OCI-LY3 (cell line): ENCODE results near the gene MKRN1.
"Not testable (repeated sequence)": the region's sequence is repeated elsewhere in the genome, so short reads cannot be mapped to it uniquely, and the experiment has no call there.

ENCODE experiments used
- H2AFZ ChIP-seq: fragments of 200-600, 300-600 bp; shearing (Covaris generic); 2 replicates; pipeline ENCODE4 v1.6.0; 2014; ENCODE audit warnings: antibody characterized with exemption, low read depth, low read length
- H3K27ac ChIP-seq: fragments of 200-600, 300-600 bp; sonication (generic); 2 replicates; pipeline ENCODE4 v1.5.1; 2014; ENCODE audit warnings: mild to moderate bottlenecking, low read length, moderate library complexity, mixed read lengths
- H3K27me3 ChIP-seq: fragments of 200-600, 300-600 bp; sonication (generic); 2 replicates; pipeline ENCODE4 v1.6.1; 2014; ENCODE audit warnings: low read depth, low read length, mixed read lengths
- H3K36me3 ChIP-seq: fragments of 200-600, 300-600 bp; sonication (generic); replicated peaks from 2 replicates; pipeline ENCODE3; 2014; ENCODE audit warnings: low read depth, low read length, mixed read lengths
- H3K4me1 ChIP-seq: fragments of 300-600, 200-600 bp; sonication (generic); 2 replicates; pipeline ENCODE4 v1.6.1; 2014; ENCODE audit warnings: low read length, mixed read lengths
- H3K4me2 ChIP-seq: fragments of 200-600, 300-600 bp; sonication (generic); 2 replicates; pipeline ENCODE4 v1.6.1; 2014; ENCODE audit warnings: low read length, mixed read lengths
- H3K4me3 ChIP-seq: fragments of 300-600, 200-600 bp; sonication (generic); 2 replicates; pipeline ENCODE4 v1.5.1; 2014; ENCODE audit warnings: antibody characterized with exemption, mild to moderate bottlenecking, low read length, moderate library complexity
- H3K79me2 ChIP-seq: fragments of 300-600, 200-600 bp; shearing (Covaris generic); 2 replicates; pipeline ENCODE4 v1.6.1; 2014; ENCODE audit warnings: mild to moderate bottlenecking, low read length, mixed read lengths
- H3K9ac ChIP-seq: fragments of 300-600, 200-600 bp; shearing (Covaris generic); 2 replicates; pipeline ENCODE4 v1.6.0; 2014; ENCODE audit warnings: mild to moderate bottlenecking, low read length, moderate library complexity
- H3K9me3 ChIP-seq: fragments of 200-600, 300-600 bp; shearing (Covaris generic); 2 replicates; pipeline ENCODE4 v1.6.1; 2014; ENCODE audit warnings: low read length, mixed read lengths; ENCODE audit not compliant: insufficient read depth
- H4K20me1 ChIP-seq: fragments of 200-600, 300-600 bp; sonication (generic); 2 replicates; pipeline ENCODE4 v1.6.1; 2016; ENCODE audit warnings: low read length, mixed read lengths; ENCODE audit not compliant: insufficient read depth
- EZH2phosphoT487 ChIP-seq: fragments of 200-600 bp; shearing (Covaris generic); IDR thresholded peaks from 2 replicates; pipeline ENCODE4 v1.6.1; 2018; ENCODE audit warnings: antibody characterized with exemption, mixed run types, low read depth
- TF ChIP-seq, protein P1 (sequence below): fragments of 200-600, 300-600 bp; sonication (generic); IDR thresholded peaks from 2 replicates; pipeline ENCODE4 v1.5.1; 2014; ENCODE audit warnings: antibody characterized with exemption, low read length, low read depth

Gene MKRN1

DNA sequence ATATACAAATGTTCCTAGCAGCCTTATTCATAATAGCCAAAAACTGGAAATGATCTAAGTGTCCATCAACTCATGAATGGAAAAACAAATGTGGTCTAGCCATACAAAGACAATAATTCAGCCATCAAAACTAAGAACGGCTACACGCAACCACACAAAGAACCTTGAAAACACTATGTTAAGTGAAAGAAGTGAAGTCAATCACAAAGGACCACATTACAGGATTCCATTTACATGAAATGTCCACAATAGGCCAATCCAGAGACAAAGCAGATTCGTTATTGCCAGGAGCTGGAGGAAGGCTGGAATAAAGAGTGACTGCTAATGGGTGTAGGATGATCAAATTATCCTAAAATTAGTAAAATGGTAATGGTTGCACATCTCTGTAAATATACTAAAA, 21.1 kb downstream of the MKRN1 start:
- Histone ChIP-seq H4K20me1 (peaks cover 59% of the 10 kb centered on the region), H3K36me3 (peaks cover 52% of the 10 kb centered on the region), H3K9ac (no peak overlapping the region), H3K4me1 (peaks cover 19% of the 10 kb centered on the region; the same call in 1 of the 2 replicates), H3K4me3 (no peak overlapping the region), H2AFZ (no peak overlapping the region), H3K4me2 (no peak overlapping the region), H3K27me3 (no peaks in the 10 kb centered on the region), H3K27ac (no peak overlapping the region), H3K9me3 (no peaks in the 10 kb centered on the region), H3K79me2 (no peaks in the 10 kb centered on the region)
- TF ChIP-seq EZH2phosphoT487 = no peak
- TF ChIP-seq, protein P1, sequence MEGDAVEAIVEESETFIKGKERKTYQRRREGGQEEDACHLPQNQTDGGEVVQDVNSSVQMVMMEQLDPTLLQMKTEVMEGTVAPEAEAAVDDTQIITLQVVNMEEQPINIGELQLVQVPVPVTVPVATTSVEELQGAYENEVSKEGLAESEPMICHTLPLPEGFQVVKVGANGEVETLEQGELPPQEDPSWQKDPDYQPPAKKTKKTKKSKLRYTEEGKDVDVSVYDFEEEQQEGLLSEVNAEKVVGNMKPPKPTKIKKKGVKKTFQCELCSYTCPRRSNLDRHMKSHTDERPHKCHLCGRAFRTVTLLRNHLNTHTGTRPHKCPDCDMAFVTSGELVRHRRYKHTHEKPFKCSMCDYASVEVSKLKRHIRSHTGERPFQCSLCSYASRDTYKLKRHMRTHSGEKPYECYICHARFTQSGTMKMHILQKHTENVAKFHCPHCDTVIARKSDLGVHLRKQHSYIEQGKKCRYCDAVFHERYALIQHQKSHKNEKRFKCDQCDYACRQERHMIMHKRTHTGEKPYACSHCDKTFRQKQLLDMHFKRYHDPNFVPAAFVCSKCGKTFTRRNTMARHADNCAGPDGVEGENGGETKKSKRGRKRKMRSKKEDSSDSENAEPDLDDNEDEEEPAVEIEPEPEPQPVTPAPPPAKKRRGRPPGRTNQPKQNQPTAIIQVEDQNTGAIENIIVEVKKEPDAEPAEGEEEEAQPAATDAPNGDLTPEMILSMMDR = no peak

DNA sequence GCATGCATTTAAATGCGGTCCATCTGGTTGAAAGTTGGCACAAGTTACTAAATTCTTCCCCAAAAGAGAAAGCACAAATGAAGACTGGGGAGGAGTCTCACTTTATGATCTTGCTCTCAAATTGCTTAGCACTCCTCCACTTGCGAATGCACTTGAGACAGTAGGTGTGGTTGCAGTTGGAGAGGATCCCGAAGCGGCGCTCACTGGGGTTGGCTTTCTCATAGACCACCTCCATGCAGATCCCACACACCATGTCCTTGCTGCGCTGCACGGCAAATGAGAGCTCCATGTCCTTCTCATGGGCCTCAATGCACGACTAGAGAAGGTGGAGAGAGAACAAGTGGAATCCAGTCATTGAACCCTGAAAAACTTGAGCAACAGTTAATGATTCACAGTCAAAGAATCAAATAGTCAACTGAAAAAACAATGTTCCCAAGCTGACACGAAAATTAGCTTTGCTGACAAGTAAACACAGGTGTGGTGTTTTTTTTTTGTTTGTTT, 22.7 kb downstream of the MKRN1 start:
- H3K36me3 ChIP-seq = peaks cover 58% of the 10 kb centered on the region

DNA sequence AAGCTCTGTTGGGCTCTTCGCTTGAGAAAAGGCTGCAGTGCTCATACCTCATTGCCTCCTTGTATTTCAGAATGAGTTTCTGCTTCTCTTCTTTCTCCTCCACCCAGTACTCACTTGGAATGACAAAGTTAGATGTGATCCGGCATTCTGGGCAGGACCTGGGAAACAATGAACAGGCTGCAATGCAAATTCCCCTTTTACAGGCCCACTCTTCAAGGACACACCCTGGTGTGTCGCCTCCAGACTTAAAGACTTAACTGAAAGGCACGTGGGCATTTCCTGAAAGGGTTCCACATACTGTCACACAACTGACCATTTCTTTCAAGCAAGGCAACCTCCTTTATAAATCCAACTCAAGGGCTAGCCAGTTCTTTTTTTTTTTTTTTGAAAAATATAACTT, 23.6 kb downstream of the MKRN1 start:
- H3K27me3 ChIP-seq = no peaks in the 10 kb centered on the region
- no peaks in the 10 kb centered on the region for H3K79me2 ChIP-seq
- H3K36me3 ChIP-seq = peaks cover 54% of the 10 kb centered on the region
- no peak overlapping the region for H2AFZ ChIP-seq
- TF ChIP-seq, protein P1 = no peak
- no peak for TF ChIP-seq EZH2phosphoT487
- peaks cover 52% of the 10 kb centered on the region for H4K20me1 ChIP-seq
- H3K4me2 ChIP-seq = no peak overlapping the region
- H3K4me1 ChIP-seq = peaks cover 19% of the 10 kb centered on the region; the same call in 1 of the 2 replicates
- H3K27ac ChIP-seq = no peak overlapping the region
- no peaks in the 10 kb centered on the region for H3K9me3 ChIP-seq
- H3K9ac ChIP-seq = no peak overlapping the region
- no peak overlapping the region for H3K4me3 ChIP-seq

More for the DNA sequence above, 22.7 kb downstream of the MKRN1 start:
- peaks cover 19% of the 10 kb centered on the region; the same call in 1 of the 2 replicates for H3K4me1 ChIP-seq
- no peak overlapping the region for H2AFZ ChIP-seq
- no peaks in the 10 kb centered on the region for H3K27me3 ChIP-seq
- H3K27ac ChIP-seq = no peak overlapping the region
- H3K79me2 ChIP-seq = no peaks in the 10 kb centered on the region
- H3K4me2 ChIP-seq = no peak overlapping the region
- TF ChIP-seq EZH2phosphoT487 = no peak
- TF ChIP-seq, protein P1 = no peak
- H3K4me3 ChIP-seq = no peak overlapping the region
- H3K9me3 ChIP-seq = no peaks in the 10 kb centered on the region
- no peak overlapping the region for H3K9ac ChIP-seq
- peaks cover 60% of the 10 kb centered on the region for H4K20me1 ChIP-seq

DNA sequence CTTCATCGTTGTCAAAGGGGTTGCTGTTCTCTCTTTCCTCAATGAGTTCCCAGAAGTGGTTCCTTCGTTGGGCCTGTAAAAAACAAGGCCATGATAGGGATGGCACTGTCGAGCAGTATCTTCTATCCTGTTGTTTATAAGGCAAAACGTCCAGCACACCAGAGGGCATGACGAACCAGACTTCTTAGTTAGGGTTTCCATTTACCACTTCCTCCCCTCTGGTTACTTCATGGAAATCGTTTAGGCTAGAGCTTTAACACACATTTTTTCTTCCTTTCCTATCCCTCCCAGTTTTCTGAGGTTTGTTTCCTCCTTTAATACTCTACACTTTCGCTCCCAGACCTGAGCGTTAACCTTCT, 24.7 kb downstream of the MKRN1 start:
- Histone ChIP-seq H3K79me2 (no peaks in the 10 kb centered on the region), H4K20me1 (peaks cover 49% of the 10 kb centered on the region), H3K27me3 (no peaks in the 10 kb centered on the region), H3K27ac (no peak overlapping the region), H3K9me3 (no peaks in the 10 kb centered on the region), H2AFZ (no peak overlapping the region), H3K4me3 (no peak overlapping the region), H3K4me2 (0 out of 2 replicates have a peak overlapping the region, but pooled peaks have one; percentile 3), H3K4me1 (peaks cover 26% of the 10 kb centered on the region), H3K9ac (no peak overlapping the region), H3K36me3 (peaks cover 55% of the 10 kb centered on the region)
- no peak for TF ChIP-seq EZH2phosphoT487
- TF ChIP-seq, protein P1 = no peak

DNA sequence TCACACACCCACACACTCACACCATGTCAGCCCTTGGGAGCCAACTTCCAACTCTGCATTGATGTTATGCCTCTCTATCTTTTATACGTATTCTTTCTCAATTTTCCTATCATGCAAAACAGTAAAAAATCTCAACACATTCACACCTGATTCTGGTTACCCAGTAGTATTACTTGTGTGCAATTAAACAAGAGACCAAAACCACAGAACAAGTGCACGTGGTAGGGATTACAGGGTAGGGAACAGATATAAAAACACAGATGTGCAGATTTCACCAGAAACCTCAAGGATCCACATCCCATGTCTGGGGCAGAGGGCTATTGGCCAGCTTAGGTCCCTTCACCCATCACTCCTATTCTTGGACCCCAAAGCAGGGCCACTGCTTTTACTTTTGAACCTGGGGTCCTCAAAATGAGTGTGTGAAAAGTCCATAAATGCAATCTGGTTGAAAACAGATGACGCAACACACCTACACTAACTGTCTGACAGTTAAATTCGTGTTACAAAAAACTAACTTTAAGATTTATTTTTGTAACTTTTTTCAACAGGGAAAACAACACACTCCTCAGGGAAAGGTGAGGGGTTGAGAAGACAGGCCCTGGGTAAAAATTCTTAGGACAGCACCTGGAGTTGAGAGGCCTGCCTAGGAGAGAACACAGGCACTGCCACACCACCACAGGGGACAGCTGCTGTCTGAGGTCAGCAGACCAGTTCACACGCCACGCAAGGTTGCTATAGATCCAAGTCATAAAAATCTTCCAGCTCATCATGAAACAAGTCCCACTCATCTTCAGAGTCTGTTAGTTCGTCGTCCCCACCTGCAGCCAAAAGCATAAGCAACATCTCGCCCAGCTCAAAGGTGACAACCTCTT, 25.3 kb downstream of the MKRN1 start:
- peak overlapping the region; percentile 3; the same call in 1 of the 2 replicates for H3K4me2 ChIP-seq
- H3K79me2 ChIP-seq, H3K4me3 ChIP-seq, H3K9me3 ChIP-seq, H2AFZ ChIP-seq, H3K27me3 ChIP-seq, H3K9ac ChIP-seq, H3K27ac ChIP-seq: not testable (repeated sequence)
- H4K20me1 ChIP-seq = peaks cover 46% of the 10 kb centered on the region
- peaks cover 52% of the 10 kb centered on the region for H3K36me3 ChIP-seq
- H3K4me1 ChIP-seq = peaks cover 23% of the 10 kb centered on the region
